GM23338 (cell line): ENCODE data around the gene NDUFB4. TPM values are rescaled to one million over a fixed set of nuclear protein-coding genes. Genes with fewer than 3 reads are reported as not detected.

Experiments
- ATAC-seq: fragments of 200-7000 bp; cut with Tn5 transposase; 3 replicates; pipeline ENCODE4 v1.9.1; 2020
- DNase-seq: peaks from one replicate; pipeline ENCODE4 v3.0.0-alpha.2; 2015; ENCODE audit warnings: low spot score
- H2AFZ ChIP-seq: fragments of 200-600 bp; sonication (generic); 2 replicates; pipeline ENCODE4 v1.8.0; 2016; ENCODE audit warnings: antibody characterized with exemption, mild to moderate bottlenecking, moderate library complexity
- H3F3A ChIP-seq: fragments of 200-600 bp; sonication (generic); replicated peaks from 2 replicates; pipeline ENCODE4 v1.8.0; 2017; ENCODE audit warnings: antibody characterized with exemption, mixed run types, low read depth
- H3K27ac ChIP-seq: fragments of 200-600 bp; sonication (generic); 2 replicates; pipeline ENCODE4 v1.6.1; 2016; ENCODE audit warnings: low read depth
- H3K27me3 ChIP-seq: fragments of 200-600 bp; sonication (generic); 2 replicates; pipeline ENCODE4 v1.8.0; 2016; ENCODE audit warnings: mild to moderate bottlenecking, mixed run types, moderate library complexity; ENCODE audit not compliant: insufficient read depth
- H3K36me3 ChIP-seq: fragments of 200-600 bp; sonication (generic); 2 replicates; pipeline ENCODE4 v1.8.0; 2016; ENCODE audit warnings: mild to moderate bottlenecking; ENCODE audit not compliant: insufficient read depth
- H3K4me1 ChIP-seq: fragments of 200-600 bp; sonication (generic); 2 replicates; pipeline ENCODE4 v1.8.0; 2016; ENCODE audit warnings: mild to moderate bottlenecking, moderate library complexity; ENCODE audit not compliant: insufficient read depth
- H3K4me2 ChIP-seq: fragments of 200-600 bp; sonication (generic); 2 replicates; pipeline ENCODE4 v1.7.1; 2017; ENCODE audit warnings: mixed run types
- H3K4me3 ChIP-seq: fragments of 200-600 bp; sonication (generic); 2 replicates; pipeline ENCODE4 v1.6.1; 2016; ENCODE audit warnings: mixed run types
- H3K79me2 ChIP-seq: fragments of 200-600 bp; sonication (generic); replicated peaks from 2 replicates; pipeline ENCODE4 v1.8.0; 2017; ENCODE audit warnings: mild to moderate bottlenecking; ENCODE audit not compliant: insufficient read depth
- H3K9me2 ChIP-seq: fragments of 200-600 bp; sonication (generic); 2 replicates; pipeline ENCODE4 v1.8.0; 2017; ENCODE audit not compliant: insufficient read depth
- H4K20me1 ChIP-seq: fragments of 200-600 bp; sonication (generic); replicated peaks from 2 replicates; pipeline ENCODE4 v1.8.0; 2017; ENCODE audit warnings: mild to moderate bottlenecking; ENCODE audit not compliant: insufficient read depth
- H3K27ac Mint-ChIP-seq: 2 replicates; pipeline ENCODE4 v1.8.0; 2020; ENCODE audit warnings: inconsistent platforms, mild to moderate bottlenecking, moderate library complexity, mixed read lengths
- H3K27me3 Mint-ChIP-seq: 3 replicates; pipeline ENCODE4 v1.8.0; 2022; ENCODE audit warnings: low read depth, mild to moderate bottlenecking, moderate library complexity, mixed read lengths, inconsistent platforms; ENCODE audit not compliant: insufficient read depth, poor library complexity
- H3K36me3 Mint-ChIP-seq: 3 replicates; pipeline ENCODE4 v1.8.0; 2021; ENCODE audit warnings: low read depth, mild to moderate bottlenecking, inconsistent platforms, moderate library complexity, mixed read lengths
- H3K4me1 Mint-ChIP-seq: 3 replicates; pipeline ENCODE4 v1.8.0; 2020; ENCODE audit warnings: mild to moderate bottlenecking, inconsistent platforms, mixed read lengths
- H3K4me3 Mint-ChIP-seq: 3 replicates; pipeline ENCODE4 v1.8.0; 2021; ENCODE audit warnings: moderate library complexity, mild to moderate bottlenecking, inconsistent platforms, mixed read lengths
- H3K9me3 Mint-ChIP-seq: 3 replicates; pipeline ENCODE4 v1.8.0; 2020; ENCODE audit warnings: moderate library complexity, mild to moderate bottlenecking, inconsistent platforms, mixed read lengths
- CREB1 ChIP-seq: fragments of 250-450 bp; sonication (Bioruptor Pico); IDR thresholded peaks from 2 replicates; pipeline ENCODE4 v1.5.0; 2020; ENCODE audit warnings: low read depth, mild to moderate bottlenecking, moderate library complexity
- CTCF ChIP-seq, 2 experiments: fragments of 200-600 bp in 1 of 2; sonication (generic) in 1 of 2; conservative IDR thresholded peaks; 2 replicates each; pipeline versions ENCODE4 v1.5.1 to v1.6.1; 2016 to 2017; ENCODE audit warnings: antibody characterized with exemption in 2 of 2, low read depth in 2 of 2, mild to moderate bottlenecking in 2 of 2, moderate library complexity in 1 of 2
- ETS1 ChIP-seq: IDR thresholded peaks from 2 replicates; pipeline ENCODE4 v1.6.1; 2016; ENCODE audit warnings: antibody characterized with exemption
- EZH2 ChIP-seq: fragments of 200-600 bp; sonication (generic); IDR thresholded peaks from one replicate; pipeline ENCODE4 v1.8.0; 2017; ENCODE audit warnings: antibody characterized with exemption, mild to moderate bottlenecking, low read depth; ENCODE audit not compliant: unreplicated experiment
- EZH2phosphoT487 ChIP-seq: fragments of 200-600 bp; sonication (generic); IDR thresholded peaks from one replicate; pipeline ENCODE4 v1.8.1; 2018; ENCODE audit warnings: antibody characterized with exemption; ENCODE audit not compliant: unreplicated experiment
- JUNB ChIP-seq: IDR thresholded peaks from one replicate; pipeline ENCODE4 v1.6.1; 2016; ENCODE audit warnings: antibody characterized with exemption; ENCODE audit not compliant: unreplicated experiment
- NANOG ChIP-seq: IDR thresholded peaks from 2 replicates; pipeline ENCODE4 v1.6.1; 2016; ENCODE audit warnings: antibody characterized with exemption, borderline replicate concordance
- POLR2AphosphoS5 ChIP-seq: IDR thresholded peaks from 2 replicates; pipeline ENCODE4 v1.6.1; 2016; ENCODE audit warnings: antibody characterized with exemption, low read depth
- REST ChIP-seq: IDR thresholded peaks from one replicate; pipeline ENCODE4 v1.6.1; 2018; ENCODE audit warnings: antibody characterized with exemption; ENCODE audit not compliant: unreplicated experiment
- STAT1 ChIP-seq: IDR thresholded peaks from one replicate; pipeline ENCODE4 v1.6.1; 2016; ENCODE audit warnings: antibody characterized with exemption; ENCODE audit not compliant: unreplicated experiment
- ZNF114 ChIP-seq: fragments of 250-450 bp; sonication (Bioruptor Pico); IDR thresholded peaks from 2 replicates; pipeline ENCODE4 v1.5.0; 2020; ENCODE audit warnings: mild to moderate bottlenecking, moderate library complexity
- ZNF331 ChIP-seq: fragments of 250-450 bp; sonication (Bioruptor Pico); IDR thresholded peaks from 2 replicates; pipeline ENCODE4 v1.5.0; 2020; ENCODE audit warnings: low read depth, mild to moderate bottlenecking, moderate library complexity
- polyA plus RNA-seq: library from polyadenylated mRNA; unstranded; fragments of >200 nt; fragmentation: Nextera tagmentation; extraction: Ambion mirVana; gene quantifications from 2 replicates; pipeline ENCODE4 v1.2.1, GENCODE V29; 2016
- total RNA-seq: library from RNA; depleted of rRNA; stranded (reverse); fragments of >200 nt; shearing (Covaris generic); gene quantifications from 2 replicates; pipeline ENCODE4 v1.2.3, GENCODE V29; 2014

NDUFB4 gene
- total and polyA plus RNA-seq, 2 experiments from 2014 or later: 199 to 716 TPM

DNA sequence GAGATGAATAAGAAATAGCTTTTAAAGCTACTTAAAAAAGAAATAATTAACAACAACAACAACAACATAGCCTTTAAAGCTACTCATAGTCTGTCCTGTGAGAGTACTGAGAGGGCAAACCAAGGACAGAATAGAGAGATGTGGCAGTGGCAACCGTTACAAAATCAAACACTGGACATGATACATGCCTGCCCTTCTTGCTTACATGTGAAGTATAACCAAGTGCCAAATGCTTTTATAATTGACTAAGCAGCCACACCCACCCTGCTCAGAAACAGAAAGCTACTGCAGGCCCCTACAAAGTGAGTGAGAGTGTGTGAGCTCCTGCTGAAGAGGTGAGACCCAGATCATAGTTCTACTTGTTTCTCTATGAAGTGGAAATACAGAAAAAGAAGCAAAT is 38.4 kb downstream of the NDUFB4 start:
- Histone ChIP-seq H3K27ac (no peak overlapping the region), H3K79me2 (no peaks in the 10 kb centered on the region), H2AFZ (no peak overlapping the region), H3K36me3 (no peaks in the 10 kb centered on the region), H3K27me3 (no peaks in the 10 kb centered on the region), H3F3A (no peaks in the 10 kb centered on the region), H3K4me3 (no peak overlapping the region), H3K9me2 (peaks cover 19% of the 10 kb centered on the region), H3K4me2 (no peak overlapping the region), H3K4me1 (no peaks in the 10 kb centered on the region), H4K20me1 (no peaks in the 10 kb centered on the region)
- Mint-ChIP-seq H3K27me3 (no peaks in the 10 kb centered on the region), H3K27ac (no peak overlapping the region), H3K4me1 (peaks cover 6% of the 10 kb centered on the region; the same call in 2 of the 3 replicates), H3K36me3 (peaks cover 14% of the 10 kb centered on the region; the same call in 2 of the 3 replicates), H3K9me3 (peaks cover 19% of the 10 kb centered on the region; the same call in 2 of the 3 replicates), H3K4me3 (no peak overlapping the region)
- ATAC-seq (no peak), DNase-seq (no peak)
- no peak for TF ChIP-seq POLR2AphosphoS5
- TF ChIP-seq CREB1 (CRISPR knock-in tag): no peak
- no peak for TF ChIP-seq ZNF114 (CRISPR knock-in tag)
- TF ChIP-seq STAT1: no peak

DNA sequence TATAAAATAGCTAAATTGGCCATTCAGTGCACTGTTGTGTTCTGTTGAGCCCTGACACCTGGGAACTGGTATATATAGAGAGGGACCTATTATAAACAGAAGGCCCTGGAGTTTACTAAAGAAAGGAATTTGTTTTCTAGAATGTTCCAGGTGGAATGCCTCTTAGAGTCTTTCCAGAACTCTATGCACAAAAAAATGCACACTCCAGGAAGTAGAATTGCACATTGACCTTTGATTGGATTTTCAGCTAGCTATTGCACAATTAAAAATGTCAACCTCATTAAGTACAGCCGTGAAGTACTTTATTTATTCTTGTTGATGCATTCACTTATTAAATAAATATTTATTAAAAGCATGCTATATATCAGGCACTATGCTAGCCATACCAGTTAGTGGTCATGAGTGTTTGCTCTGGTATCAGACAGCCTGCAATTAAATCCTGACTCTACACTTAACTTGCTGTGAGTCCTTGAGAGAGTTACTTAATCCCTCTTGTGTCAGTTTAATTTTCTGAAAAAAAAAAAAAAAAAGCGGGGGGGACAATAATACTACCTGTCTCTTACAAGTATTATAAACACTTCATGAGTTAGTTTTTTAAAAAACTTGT is 40.8 kb downstream of the NDUFB4 start:
- H3K27me3 ChIP-seq: no peaks in the 10 kb centered on the region
- H3K27ac Mint-ChIP-seq: no peak overlapping the region
- no peak overlapping the region for H3K4me2 ChIP-seq
- H3K4me1 ChIP-seq: no peaks in the 10 kb centered on the region
- no peak overlapping the region for H2AFZ ChIP-seq
- H3K27me3 Mint-ChIP-seq: no peaks in the 10 kb centered on the region
- no peak for ATAC-seq
- H3K27ac ChIP-seq: no peak overlapping the region
- H3K4me3 Mint-ChIP-seq: no peak overlapping the region
- peaks cover 7% of the 10 kb centered on the region; the same call in 2 of the 3 replicates for H3K36me3 Mint-ChIP-seq
- no peaks in the 10 kb centered on the region for H3K36me3 ChIP-seq
- peaks cover 26% of the 10 kb centered on the region for H3K9me2 ChIP-seq
- H3K4me1 Mint-ChIP-seq: peaks cover 10% of the 10 kb centered on the region; the same call in 2 of the 3 replicates
- H3F3A ChIP-seq: no peaks in the 10 kb centered on the region
- no peak for DNase-seq
- H3K9me3 Mint-ChIP-seq: peaks cover 8% of the 10 kb centered on the region; the same call in 1 of the 3 replicates
- no peak overlapping the region for H3K4me3 ChIP-seq
- no peaks in the 10 kb centered on the region for H4K20me1 ChIP-seq
- TF ChIP-seq CREB1 (CRISPR knock-in tag): no peak
- TF ChIP-seq EZH2phosphoT487: no peak
- TF ChIP-seq ZNF331: no peak
- no peak for TF ChIP-seq CTCF (conservative IDR thresholded peaks at IDR 0.05; ENCODE audit: low read depth in 2 of 2)
- TF ChIP-seq REST: no peak
- TF ChIP-seq EZH2: no peak
- no peak for TF ChIP-seq ZNF114 (CRISPR knock-in tag)
- TF ChIP-seq NANOG: no peak
- no peak for TF ChIP-seq POLR2AphosphoS5
- TF ChIP-seq JUNB: no peak
- TF ChIP-seq STAT1: no peak
- TF ChIP-seq ETS1: no peak
- no peaks in the 10 kb centered on the region for H3K79me2 ChIP-seq
